Left renal pelvis (tissue), 4 donors: ENCODE measurements around the gene GLP2R. TPM values are rescaled to one million over a fixed set of nuclear protein-coding genes. Genes with fewer than 3 reads are reported as not detected.

Experiments
- DNase-seq, 4 donors: peaks; one replicate each; pipeline ENCODE4 v3.0.0-alpha.2; 2013; ENCODE audit warnings: low read depth in 4 of 4, low spot score in 3 of 4
- polyA plus RNA-seq, 4 donors: library from polyadenylated mRNA; unstranded; fragments of 120-200 nt; gene quantifications; one replicate each; pipeline ENCODE4 v1.2.1, GENCODE V29; 2013; ENCODE audit not compliant: insufficient read length in 4 of 4

Gene GLP2R
- polyA plus RNA-seq, 4 donors, result 1.6 TPM; not detected in 3

DNA sequence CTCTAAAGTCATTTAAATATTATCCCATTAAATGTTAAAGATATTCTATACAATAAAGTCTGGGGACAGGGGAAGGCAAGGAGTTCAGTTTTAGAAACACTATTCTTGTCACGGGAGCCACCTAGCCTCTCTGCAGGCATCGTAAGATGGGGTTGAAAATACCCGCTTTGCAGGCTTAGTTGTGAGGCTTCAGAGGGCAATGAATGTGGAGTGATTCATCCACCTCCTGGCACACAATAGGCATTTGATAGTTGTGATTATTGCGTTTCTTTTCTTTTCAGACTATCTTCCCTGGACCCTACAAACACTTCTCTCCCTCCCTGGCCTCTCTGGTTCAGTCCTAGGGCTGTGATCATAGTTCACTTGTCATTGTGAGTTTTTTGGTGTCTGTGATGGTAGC, 19.6 kb downstream of the GLP2R start:
- no peak for DNase-seq

DNA sequence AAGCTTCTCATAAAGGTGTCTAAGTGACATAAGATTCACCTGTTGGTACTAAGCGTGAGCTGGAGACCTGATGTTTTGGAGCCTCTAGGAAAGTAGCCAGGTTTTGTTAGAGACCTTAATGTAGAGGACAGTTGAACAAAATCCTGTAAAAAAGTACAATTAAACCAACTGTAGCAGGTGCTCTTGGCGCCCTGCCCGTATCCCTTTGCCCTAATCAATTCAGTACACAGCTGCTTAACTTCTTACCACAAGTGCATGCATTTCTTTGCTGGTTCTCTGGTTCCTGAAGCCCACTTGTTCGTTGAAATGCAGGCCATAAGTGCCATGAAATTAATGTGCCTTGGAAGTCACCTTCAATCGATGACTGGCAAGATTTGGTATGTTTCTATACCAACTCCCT, 24.4 kb downstream of the GLP2R start:
- no peak for DNase-seq

DNA sequence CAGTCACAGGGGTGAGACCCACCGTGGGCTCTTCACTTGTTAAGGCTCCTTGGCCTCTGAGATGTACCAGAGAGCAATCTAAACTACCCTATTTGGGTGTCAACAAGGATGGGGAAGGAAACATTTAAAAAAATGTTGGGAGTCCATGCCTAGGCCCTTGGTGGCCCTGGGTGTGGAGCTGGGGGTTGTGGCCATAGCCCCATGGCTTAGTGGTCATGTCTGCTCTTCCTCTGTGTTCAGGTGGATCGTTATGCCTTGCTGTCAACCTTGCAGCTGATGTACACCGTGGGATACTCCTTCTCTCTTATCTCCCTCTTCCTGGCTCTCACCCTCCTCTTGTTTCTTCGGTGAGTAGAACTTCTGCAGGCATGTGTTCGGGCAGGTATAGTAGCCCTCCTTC, 28.5 kb downstream of the GLP2R start:
- DNase-seq, result no peak

DNA sequence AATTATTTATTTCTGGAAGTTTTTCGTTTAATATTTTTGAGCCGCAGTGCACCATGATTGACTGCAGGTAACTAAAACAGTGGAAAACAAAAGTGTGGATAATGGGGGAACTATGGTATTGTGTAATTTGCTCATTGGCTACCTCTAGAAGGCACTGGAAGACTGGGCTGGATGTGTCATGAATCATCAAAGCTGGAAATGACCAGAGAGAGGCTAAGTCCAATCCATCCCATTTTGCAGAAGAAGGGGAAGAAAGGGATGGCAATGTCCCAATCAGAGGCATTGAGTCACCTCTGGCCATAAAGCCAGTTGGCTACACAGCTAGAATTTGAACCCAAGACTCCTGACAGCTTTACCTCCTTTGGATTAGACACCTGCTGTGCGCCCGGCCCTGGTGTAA, 29.3 kb downstream of the GLP2R start:
- DNase-seq, result no peak

DNA sequence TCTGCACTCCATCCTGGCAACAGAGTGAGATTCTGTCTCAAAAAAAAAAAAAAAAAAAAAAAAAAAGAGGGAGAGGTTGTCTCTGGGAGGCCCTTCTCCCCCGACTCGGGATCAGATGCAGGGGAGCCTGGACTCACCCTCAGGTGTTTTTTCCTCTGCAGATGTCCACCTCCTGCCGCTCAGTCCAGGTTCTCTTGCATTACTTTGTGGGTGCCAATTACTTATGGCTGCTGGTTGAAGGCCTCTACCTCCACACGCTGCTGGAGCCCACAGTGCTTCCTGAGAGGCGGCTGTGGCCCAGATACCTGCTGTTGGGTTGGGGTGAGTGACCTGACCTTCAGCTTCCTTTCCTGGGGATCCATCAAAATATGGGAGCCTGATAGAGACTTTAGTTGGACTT, 34.1 kb downstream of the GLP2R start:
- no peak for DNase-seq

DNA sequence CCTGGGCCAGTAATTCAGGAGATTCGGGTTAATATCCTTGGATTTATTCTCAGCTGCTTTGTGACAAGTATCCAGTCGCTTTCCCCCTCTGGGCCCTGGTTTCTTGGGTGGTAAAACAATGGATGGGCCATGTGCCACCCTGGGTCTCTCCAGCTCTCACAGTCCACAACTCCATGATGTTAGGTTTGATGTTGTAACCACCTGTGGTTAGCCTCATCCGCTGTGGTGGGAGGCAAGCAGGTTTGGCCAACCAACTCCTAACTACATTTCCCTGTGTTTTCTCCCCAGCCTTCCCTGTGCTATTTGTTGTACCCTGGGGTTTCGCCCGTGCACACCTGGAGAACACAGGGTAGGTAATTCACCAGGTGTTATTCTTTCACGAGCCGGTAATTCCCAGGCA, 35.1 kb downstream of the GLP2R start:
- no peak for DNase-seq

DNA sequence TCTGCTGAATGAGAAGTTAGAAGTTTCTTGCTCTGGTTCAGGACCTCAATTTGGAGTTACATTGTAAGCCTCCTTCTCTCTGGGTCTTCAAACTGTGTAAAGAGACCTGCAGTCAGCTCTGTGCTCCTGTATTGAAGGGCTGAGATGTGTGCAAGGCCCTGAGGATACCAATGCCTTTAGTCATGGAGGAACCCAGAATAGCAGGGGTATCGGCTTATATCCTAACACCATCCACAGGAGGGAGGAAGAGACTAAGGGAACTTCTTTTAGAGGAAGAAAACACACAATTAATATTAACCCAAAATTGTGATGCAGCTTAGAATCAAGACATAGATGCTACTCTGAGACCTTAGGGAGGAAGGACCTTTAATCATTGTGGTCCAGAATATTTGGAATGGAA, 36.5 kb downstream of the GLP2R start:
- DNase-seq, result no peak

DNA sequence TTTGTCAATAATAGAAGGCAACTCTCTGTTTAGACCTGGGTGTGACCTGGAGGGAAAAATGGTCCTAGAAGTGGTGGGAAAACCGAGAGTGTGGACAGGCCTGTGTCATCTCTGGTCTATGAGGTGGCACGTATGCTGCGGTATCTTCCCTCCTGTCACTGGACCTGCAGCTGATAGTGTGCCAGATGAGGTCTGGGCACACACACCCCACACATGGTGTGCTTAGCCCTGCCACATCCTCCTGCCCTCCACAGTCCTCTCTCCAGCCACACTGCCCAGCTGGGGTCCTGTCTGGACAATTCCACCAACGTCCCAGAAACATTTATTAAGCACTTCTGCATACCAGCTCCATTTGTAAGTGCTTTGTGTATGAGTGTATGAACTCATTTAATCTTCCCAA, 37.2 kb downstream of the GLP2R start:
- no peak for DNase-seq

DNA sequence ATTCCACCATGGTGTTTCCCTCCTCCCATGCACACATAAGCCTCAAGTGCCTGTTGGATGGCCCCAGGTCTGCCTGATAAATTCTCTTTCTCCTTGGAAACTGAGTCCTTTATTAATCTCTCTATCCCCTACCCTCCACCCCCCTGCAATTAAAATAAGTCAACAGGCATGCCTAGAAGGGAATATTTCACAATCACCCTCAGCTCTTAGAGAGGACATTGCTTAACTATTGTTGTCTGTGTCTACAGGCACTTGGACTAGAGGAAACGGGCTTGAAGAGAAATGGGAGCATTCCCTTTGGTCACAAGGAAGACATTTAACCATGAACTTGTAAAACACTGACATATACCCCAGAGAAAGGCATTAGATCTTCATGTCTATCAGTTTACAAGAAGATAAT, 39.9 kb downstream of the GLP2R start:
- DNase-seq, result no peak

DNA sequence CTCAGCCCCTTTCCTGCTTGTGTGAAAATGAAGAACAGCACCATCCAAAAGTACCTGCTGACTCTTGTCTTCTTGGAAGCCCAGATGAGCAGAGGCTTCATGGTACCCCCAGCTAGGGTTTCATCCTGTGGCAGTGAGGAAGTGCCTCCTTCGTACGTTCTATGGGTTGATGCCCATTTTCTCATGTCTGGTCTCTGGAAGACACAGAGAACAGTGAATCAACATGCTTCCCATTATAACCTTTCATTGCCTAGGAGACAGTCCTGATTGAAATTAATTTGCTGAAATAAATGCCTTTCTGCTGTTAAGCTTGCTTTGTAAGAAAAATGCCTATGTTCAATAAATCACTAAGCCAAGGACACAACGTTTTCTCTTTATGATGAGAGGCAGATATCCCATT, 42.8 kb downstream of the GLP2R start:
- DNase-seq, result no peak

DNA sequence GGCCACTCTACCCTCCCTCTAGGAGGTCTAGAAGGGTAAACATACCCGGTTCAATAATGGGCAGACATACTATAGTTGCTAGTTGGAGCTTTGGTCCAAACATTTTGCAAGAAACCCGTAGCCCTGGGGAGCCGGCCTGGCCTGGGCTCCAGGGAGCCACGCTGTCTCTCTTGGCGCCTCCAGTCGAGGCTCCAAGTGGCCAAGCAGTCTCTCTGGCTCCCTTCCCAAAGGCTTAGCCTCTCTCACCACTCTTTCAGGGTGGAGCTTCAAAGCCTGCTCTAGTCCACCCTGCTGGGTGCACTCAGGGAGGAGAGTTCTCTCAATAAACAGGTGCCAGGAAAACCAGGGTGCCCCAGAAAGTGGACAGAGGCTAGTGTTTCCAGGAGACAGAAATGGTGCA, 47.1 kb downstream of the GLP2R start:
- no peak for DNase-seq

DNA sequence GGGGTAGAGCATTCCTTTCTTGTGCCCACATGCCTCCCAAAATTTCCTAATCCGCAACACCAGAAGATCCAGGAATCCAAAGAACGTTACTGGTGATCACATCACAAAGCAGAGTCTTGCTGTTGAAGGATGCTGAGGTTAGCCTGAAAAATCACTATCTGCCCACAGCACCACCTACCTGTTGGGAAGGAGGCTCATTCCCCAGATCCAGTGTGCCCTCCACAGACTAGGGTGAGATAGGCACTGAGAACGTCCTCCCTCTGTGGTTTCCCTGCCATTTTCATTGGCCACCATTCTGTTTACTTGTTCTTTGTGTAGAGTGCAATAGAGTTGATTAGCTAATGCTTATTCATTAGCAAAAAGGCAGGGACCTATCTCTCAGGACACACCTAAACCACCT, 49.0 kb downstream of the GLP2R start:
- DNase-seq, result no peak

DNA sequence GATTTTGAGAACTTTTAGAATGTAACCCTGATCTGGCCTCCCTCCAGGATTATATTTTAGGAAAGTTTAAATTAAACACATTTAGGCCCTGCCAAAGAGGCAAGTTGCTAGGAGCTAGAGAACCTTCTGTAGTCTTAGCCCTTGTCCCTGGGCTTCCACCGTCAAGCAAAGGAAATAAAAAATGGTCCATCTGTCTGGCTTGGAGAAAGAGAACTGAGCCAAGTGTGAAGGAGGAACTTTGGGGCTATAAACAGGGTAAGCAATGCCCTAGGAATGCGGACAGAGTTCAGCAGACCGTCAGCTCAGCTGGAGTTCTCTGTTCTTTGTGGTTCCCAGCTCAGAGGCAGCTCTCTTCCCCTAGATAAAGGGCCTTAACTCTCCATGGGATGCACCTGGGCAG, 49.7 kb downstream of the GLP2R start:
- no peak for DNase-seq

DNA sequence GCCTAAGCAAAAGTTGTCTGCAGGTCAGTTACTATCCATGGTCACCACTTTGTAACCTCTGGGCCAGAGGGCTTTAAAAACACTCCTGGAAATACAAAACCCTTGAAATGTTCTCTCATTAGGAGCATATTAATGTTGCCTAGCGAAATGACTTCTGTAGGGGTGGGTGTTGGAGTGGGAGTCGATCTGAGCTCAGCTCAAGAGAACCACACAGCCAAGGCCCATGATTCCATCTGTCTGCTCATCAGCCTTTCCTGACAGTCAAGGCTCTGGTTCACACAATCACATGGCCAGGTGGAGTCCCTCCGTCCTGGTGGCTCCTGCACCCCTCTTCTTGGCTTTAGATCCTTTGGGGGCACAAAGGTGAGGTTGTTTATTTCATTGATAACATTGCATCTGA, 52.6 kb downstream of the GLP2R start:
- no peak for DNase-seq

DNA sequence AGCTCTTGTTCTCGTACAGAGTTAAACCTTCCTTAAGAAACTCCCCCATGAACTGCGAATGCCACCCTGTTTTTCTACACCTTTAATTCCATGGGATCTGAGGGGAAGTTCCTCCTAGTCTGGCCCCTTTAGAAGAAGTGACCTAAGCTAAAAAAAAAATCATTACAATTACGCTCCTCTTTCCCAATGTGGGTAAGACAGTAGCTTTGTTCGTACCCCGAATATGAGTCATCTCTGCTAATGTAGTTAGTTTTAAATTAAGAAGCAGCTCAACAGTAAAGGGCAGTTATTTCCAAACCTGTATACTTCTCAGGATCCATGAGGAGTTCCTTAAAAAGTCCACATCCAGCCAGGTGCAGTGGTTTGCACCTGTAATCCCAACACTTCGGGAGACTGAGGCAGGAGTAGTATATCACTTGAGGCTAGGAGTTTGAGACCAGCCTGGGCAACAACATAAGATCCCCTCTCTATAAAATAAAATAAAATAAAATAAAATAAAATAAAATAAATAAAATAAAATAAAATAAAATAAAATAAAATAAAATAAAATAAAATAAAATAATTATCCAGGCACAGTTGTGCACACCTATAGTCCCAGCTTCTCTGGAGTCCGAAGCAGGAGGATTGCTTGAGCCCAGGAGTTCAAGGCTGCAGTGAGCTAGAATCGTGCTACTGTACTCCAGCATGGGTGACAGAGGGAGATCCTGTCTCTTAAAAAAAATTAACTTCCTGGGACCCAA, 53.2 kb downstream of the GLP2R start:
- no peak for DNase-seq

DNA sequence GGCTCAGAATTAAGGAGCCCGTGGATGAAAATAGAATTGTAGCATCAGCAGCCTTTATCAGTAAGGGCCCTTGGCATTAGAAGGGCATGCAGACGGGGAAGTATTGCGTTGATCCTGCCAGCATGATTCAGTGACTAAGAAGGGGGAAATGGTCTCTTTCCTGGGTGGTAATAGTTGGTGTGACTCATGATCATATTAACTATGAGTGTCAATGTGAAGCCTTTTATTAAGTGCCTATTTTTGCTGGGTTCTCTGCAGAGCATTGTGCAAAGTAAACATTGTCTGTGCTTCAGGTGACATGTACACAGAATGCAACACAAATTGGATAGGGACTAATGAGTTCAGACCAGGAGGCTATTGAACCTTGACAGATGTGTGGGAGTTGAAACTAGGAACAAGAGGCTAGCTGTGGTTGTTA, 54.9 kb downstream of the GLP2R start:
- DNase-seq, result no peak

DNA sequence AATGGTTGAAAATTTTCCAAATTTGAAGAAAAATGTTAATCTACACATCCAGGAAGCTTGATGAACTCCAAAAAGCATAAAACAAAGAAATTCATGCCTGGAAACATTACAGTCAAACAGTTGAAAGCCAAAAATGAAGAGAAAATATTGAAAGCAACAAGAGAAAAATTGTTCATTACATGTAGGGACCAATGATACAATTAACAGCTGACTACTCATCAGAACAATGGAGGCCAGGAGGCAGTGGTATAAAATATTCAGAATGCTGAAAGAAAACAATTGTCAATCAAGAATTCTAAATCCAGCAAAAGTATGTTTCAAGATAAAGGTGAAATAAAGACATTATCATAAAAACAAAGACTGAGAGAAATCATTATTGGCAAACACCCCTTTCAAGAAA, 57.7 kb downstream of the GLP2R start:
- DNase-seq, result no peak

DNA sequence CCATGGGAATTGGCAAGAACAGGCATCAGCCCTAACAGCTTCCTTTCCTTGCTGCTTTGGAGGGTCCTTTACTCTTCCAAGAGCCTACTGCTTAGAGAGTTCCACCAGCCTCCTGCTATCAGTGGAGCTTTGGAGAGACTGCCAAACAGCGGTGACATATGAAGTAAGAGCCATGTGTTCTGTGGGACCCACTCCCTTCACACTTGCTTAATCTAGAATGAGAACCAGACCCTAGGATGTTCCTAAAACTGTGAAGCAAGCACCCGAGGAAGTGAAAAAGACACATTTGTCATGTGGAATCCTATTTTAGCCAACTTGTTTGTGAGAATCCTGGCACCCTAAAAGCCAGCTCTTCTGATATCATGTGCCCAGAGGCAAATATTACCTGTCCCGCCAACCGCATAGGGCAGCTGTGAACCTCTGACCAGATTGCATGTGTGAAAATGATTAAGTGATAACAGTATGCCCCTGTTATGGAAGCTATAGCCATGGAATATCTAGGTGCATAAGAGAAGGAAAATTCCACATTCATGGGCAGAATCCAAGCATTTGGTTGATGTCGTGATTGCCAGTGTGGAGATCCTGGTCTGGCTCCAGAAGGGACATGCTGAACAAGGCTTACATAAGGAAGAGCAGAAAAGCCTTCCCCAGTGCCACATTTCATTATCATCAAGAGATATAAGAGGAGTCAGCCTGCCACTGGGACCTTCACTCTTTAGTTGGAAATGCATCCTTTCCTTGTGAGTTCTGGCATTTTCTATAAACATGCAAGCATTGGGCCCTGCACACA, 60.6 kb downstream of the GLP2R start:
- DNase-seq, result no peak

DNA sequence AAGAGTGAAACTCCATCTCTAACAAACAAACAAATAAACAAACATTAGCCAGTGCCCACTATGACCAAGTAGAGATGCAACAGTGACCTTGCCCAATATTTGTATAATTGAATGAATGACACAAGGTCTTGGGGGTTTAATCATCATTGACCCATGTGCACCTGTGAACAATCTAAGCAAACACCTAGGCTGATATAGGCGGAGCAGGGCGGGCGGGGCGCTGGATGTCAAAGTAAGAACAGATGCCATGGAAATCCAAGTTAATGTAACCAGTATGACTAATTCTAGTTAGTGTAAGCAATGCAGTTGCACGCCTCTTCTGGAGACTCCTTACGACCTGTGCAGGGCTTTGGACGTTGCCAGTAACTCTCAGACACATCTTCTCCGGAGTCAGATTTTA, 61.8 kb downstream of the GLP2R start:
- DNase-seq, result no peak

DNA sequence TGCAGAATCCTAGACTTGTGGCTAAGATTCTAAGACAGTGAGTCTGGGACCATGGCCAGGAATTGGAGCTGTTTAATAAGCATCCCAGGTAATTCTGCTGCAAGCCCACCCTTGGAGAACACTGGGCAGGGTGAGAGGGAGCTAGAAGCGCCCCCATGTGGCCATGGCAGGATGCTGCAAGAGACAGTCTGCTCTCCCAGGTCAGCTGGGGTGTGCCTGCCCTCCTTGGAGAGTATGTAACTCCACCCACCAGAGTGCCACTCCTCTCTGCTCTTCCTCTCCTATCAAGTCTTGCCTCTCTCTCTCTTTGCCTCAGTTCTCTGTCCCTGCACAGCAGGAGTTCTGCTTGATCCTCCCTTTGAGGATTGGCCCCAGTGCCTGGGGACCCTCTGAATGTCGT, 64.4 kb downstream of the GLP2R start:
- DNase-seq, result no peak

DNA sequence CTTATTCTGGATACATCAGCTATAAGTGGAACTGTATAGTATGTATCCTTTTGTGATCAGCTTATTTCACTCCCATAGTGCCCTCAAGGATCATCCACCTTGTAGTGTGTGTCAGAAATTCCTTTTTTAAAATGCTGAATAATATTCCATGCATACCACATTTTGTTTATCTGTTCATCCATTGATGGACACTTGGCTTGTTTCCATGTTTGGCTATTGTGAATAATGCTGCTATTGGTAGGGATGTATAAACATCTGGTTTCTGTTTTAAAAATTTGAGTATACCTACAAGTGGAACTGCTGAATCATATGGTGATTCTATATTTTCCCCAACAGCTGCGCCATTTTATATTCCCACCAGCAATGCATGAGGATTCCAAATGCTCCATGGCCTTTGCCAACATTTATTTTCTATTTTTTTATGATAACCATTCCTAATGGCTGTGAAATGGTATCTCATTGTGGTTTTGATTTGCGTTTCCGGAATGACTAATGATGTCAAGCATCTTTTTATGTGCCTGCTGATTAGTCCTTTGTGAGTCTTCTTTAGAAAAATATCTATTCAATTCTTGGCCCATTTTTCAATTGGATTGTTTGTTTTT, 67.8 kb downstream of the GLP2R start:
- no peak for DNase-seq

DNA sequence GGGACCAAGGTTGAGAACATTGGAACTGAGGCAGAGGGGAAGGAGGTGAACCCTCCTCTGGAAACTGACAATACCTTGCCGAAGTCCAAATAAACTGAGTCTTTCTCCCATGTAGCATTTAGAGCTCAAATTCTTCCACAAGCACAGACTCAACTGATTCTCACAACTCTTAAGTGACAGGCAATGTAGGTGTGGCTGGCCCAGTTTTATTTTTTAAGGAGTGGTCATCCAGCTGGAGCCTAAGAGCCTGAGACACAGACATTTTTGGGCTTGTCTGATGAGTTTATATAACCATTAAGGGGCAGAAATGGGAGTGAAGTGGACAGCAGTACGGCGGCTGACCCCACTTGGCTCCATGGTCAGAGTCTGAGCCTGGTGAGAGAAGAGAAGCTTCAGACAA, 68.5 kb downstream of the GLP2R start:
- no peak for DNase-seq
